Naive thymus-derived CD4-positive, alpha-beta T cell (primary cell): Measurements from ENCODE around the gene ACOT8. TPM values are rescaled to one million over a fixed set of nuclear protein-coding genes. Genes with fewer than 3 reads are reported as not detected.
"Not testable (repeated sequence)": the region's sequence is repeated elsewhere in the genome, so short reads cannot be mapped to it uniquely, and the experiment has no call there.

ENCODE experiments used
- ATAC-seq: fragments of 150-1000 bp; cut with Tn5 transposase; 2 replicates; pipeline ENCODE4 v1.10.0; 2021; ENCODE audit warnings: mild to moderate bottlenecking, moderate library complexity
- CTCF ChIA-PET: fragments of 350-600 bp; sonication (Branson Sonifier 250); formaldehyde crosslinking; loops from one replicate; lab custom pipeline; 2021; ENCODE audit warnings: antibody characterized with exemption; lab: Charles Lee
- POLR2A ChIA-PET: fragments of 350-600 bp; sonication (Branson Sonifier 250); formaldehyde crosslinking; loops from one replicate; lab custom pipeline; 2021; ENCODE audit warnings: antibody characterized with exemption, inconsistent platforms; lab: Charles Lee
- DNase-seq, 9 donors: peaks; one replicate each; pipeline versions ENCODE4 v3.0.0 to v3.0.0-alpha.2; 2020 to 2022; ENCODE audit warnings: mixed read lengths in 1 of 9
- H3K27ac ChIP-seq: one replicate; pipeline ENCODE4 v1.7.0; 2013; ENCODE audit warnings: mild to moderate bottlenecking, low read depth, low read length, moderate library complexity
- H3K27me3 ChIP-seq, 2 donors: one replicate each; pipeline ENCODE4 v1.7.0; 2013; ENCODE audit warnings: low read length in 2 of 2, mild to moderate bottlenecking in 2 of 2, moderate library complexity in 2 of 2; ENCODE audit not compliant: control insufficient read depth in 2 of 2, insufficient read depth in 2 of 2
- H3K36me3 ChIP-seq, 3 experiments: 1 replicate in 2 of 3; 2 replicates in 1 of 3; pipeline ENCODE4 v1.7.0; 2013; ENCODE audit warnings: low read length in 3 of 3, mild to moderate bottlenecking in 3 of 3, moderate library complexity in 1 of 3; ENCODE audit not compliant: insufficient read depth in 3 of 3, control insufficient read depth in 2 of 3
- H3K4me1 ChIP-seq, 2 donors: one replicate each; pipeline ENCODE4 v1.7.0; 2013; ENCODE audit warnings: low read length in 2 of 2, mild to moderate bottlenecking in 2 of 2, moderate library complexity in 1 of 2; ENCODE audit not compliant: control insufficient read depth in 2 of 2, insufficient read depth in 2 of 2
- H3K4me3 ChIP-seq: 2 replicates; pipeline ENCODE4 v1.7.0; 2013; ENCODE audit warnings: mild to moderate bottlenecking, low read length
- H3K9me3 ChIP-seq, 3 experiments: 1 replicate in 2 of 3; 2 replicates in 1 of 3; pipeline ENCODE4 v1.7.0; 2013; ENCODE audit warnings: low read length in 3 of 3; ENCODE audit not compliant: control insufficient read depth in 2 of 3
- H3K27ac Mint-ChIP-seq, 9 donors: one replicate each; pipeline ENCODE4 v1.8.0; 2020 to 2022; ENCODE audit warnings: mixed read lengths in 9 of 9, mild to moderate bottlenecking in 8 of 9, moderate library complexity in 5 of 9, inconsistent platforms in 2 of 9
- H3K27me3 Mint-ChIP-seq, 5 donors: one replicate each; pipeline ENCODE4 v1.8.0; 2021 to 2022; ENCODE audit warnings: mixed read lengths in 5 of 5, mild to moderate bottlenecking in 1 of 5
- H3K36me3 Mint-ChIP-seq, 5 donors: one replicate each; pipeline ENCODE4 v1.8.0; 2020 to 2022; ENCODE audit warnings: mixed read lengths in 5 of 5, mild to moderate bottlenecking in 3 of 5, inconsistent platforms in 1 of 5
- H3K4me1 Mint-ChIP-seq, 7 donors: one replicate each; pipeline ENCODE4 v1.8.0; 2020 to 2022; ENCODE audit warnings: mixed read lengths in 7 of 7, mild to moderate bottlenecking in 3 of 7, inconsistent platforms in 1 of 7
- H3K4me3 Mint-ChIP-seq, 10 donors: one replicate each; pipeline ENCODE4 v1.8.0; 2020 to 2022; ENCODE audit warnings: mild to moderate bottlenecking in 10 of 10, mixed read lengths in 10 of 10, moderate library complexity in 6 of 10, inconsistent platforms in 2 of 10
- H3K9me3 Mint-ChIP-seq, 11 donors: one replicate each; pipeline ENCODE4 v1.8.0; 2020 to 2022; ENCODE audit warnings: mixed read lengths in 11 of 11, mild to moderate bottlenecking in 4 of 11, inconsistent platforms in 1 of 11, moderate library complexity in 1 of 11
- intact Hi-C, 2 donors: fragments of 100-400 bp; cut with micrococcal nuclease; formaldehyde crosslinking; loops; one replicate each; pipeline ENCODE4 v1.15.1; 2023
- polyA plus RNA-seq, 2 donors: library from polyadenylated mRNA; unstranded; fragments of 300-500 nt; fragmentation: Illumina TruSeq; gene quantifications; one replicate each; pipeline ENCODE4 v1.2.3, GENCODE V29; 2021
- total RNA-seq, 6 experiments: library from RNA in 5 of 6; stranded (reverse) in 5 of 6; gene quantifications; 1 replicate in 5 of 6; 2 replicates in 1 of 6; pipeline ENCODE4 v1.2.3 and lab custom pipeline; 2021 to 2026

ACOT8 gene
- total and polyA plus RNA-seq, 7 experiments from 2014 or later = 20.5 to 38.7 (median 33.8) TPM

GRCh38 chr20:45882469-45883099 lies 25.4 kb upstream of the ACOT8 start:
- CTCF ChIA-PET = no interaction called here
- no peaks in the 10 kb centered on the region for H3K27me3 Mint-ChIP-seq
- POLR2A ChIA-PET = interaction anchor here (0.5 to 6.0 kb wide), 8 partner anchors 9 to 480 kb away, joined by 3 to 64 read pairs (median 9); partner anchors contain the start of genes ACOT8, CTSA, NEURL2 and PCIF1
- Histone ChIP-seq H3K9me3 (no peaks in the 10 kb centered on the region), H3K27ac (no peak overlapping the region), H3K4me1 (peaks cover 9 to 18% of the 10 kb centered on the region in 2 donors), H3K4me3 (no peak overlapping the region), H3K36me3 (peaks cover 0 to 45% (median 19%) of the 10 kb centered on the region in 3 experiments), H3K27me3 (no peaks in the 10 kb centered on the region)
- H3K4me3 Mint-ChIP-seq = peak overlapping the region; percentile 62 to 90 (median 79)
- peaks cover 0 to 1% (median 0%) of the 10 kb centered on the region in 11 donors for H3K9me3 Mint-ChIP-seq
- ATAC-seq (no peak), DNase-seq (no peak)
- peaks cover 0 to 20% (median 10%) of the 10 kb centered on the region in 5 donors for H3K36me3 Mint-ChIP-seq
- peaks cover 26 to 43% (median 38%) of the 10 kb centered on the region in 7 donors for H3K4me1 Mint-ChIP-seq
- intact Hi-C loops = no loop called here
- H3K27ac Mint-ChIP-seq = peak overlapping the region in 8 of 9 donors; percentile 9 to 87 (median 69)

GRCh38 chr20:45880988-45881788 lies 24.0 kb upstream of the ACOT8 start, which contains the start of gene ZSWIM1:
ZSWIM1 (plus strand) TSS chr20:45881227; CDS start chr20:45882593, 1,366 bp downstream.
- peaks cover 9 to 18% of the 10 kb centered on the region in 2 donors for H3K4me1 ChIP-seq
- H3K36me3 ChIP-seq = peaks cover 0 to 47% (median 19%) of the 10 kb centered on the region in 3 experiments
- ATAC-seq (peak; percentile 99), DNase-seq (peak; percentile 88 to 99 (median 98))
- H3K27me3 Mint-ChIP-seq = no peaks in the 10 kb centered on the region
- H3K4me3 ChIP-seq = peak within 1 kb of the TSS; percentile 75
- H3K9me3 ChIP-seq = no peaks in the 10 kb centered on the region
- ChIA-PET CTCF (interaction anchor here (1.2 to 2.3 kb wide), 3 partner anchors 9 to 88 kb away, joined by 3 to 9 read pairs (median 6); partner anchors contain the start of genes NEURL2 and PCIF1), POLR2A (interaction anchor here (0.6 to 6.0 kb wide), 14 partner anchors 10 to 904 kb away, joined by 3 to 64 read pairs (median 4); partner anchors contain the start of genes ACOT8, CTSA, NEURL2 and PCIF1)
- peaks cover 0 to 24% (median 14%) of the 10 kb centered on the region in 5 donors for H3K36me3 Mint-ChIP-seq
- peak within 1 kb of the TSS; percentile 95 for H3K27ac ChIP-seq
- no peaks in the 10 kb centered on the region for H3K27me3 ChIP-seq
- H3K27ac Mint-ChIP-seq = peak within 1 kb of the TSS; percentile 91 to 95 (median 93)
- H3K4me3 Mint-ChIP-seq = peak within 1 kb of the TSS; percentile 83 to 95 (median 92)
- intact Hi-C loops = loop anchor here (1.0 kb wide), 7 partner anchors 10 to 208 kb away; partner anchors contain the start of genes ACOT8 (in 2 of the 2), CTSA (in 2 of the 2), NEURL2 (in 2 of the 2) and UBE2C (in 2 of the 2)
- peaks cover 26 to 43% (median 38%) of the 10 kb centered on the region in 7 donors for H3K4me1 Mint-ChIP-seq
- peaks cover 0 to 1% (median 0%) of the 10 kb centered on the region in 11 donors for H3K9me3 Mint-ChIP-seq

DNA sequence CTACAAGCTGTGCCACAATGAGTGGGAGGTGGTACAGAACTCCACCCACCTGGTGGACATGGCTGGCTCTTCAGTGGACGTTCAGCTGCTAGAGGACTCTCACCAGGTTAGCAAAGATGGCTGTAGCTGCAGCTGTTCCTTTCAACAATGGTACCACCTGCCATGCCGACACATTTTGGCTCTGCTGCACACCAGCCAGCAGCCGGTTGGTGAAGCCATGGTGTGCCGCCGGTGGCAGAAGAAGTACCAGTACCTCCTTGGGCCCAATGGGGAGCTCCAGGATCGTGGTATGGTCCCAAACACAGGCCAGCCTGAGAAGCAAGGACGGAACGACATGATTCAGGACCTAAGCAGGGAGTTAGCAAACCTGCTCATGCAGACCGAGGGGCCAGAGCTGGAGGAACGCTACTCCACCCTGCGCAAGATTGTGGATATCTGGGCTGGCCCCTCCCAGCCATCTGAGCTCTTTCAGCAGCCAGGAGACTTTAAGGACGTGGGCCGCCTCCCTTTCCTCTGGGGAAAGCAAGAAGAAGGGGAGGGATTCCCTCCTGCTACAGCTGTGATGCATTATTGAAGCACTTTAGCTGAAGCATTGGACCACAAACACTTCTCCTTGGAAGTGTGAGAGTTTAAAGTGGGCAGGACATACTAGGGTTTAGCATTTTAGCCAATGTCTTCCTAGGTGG lies 21.0 kb upstream of the ACOT8 start:
- Histone ChIP-seq H3K27me3 (no peaks in the 10 kb centered on the region), H3K4me1 (peaks cover 8 to 9% of the 10 kb centered on the region in 2 donors), H3K4me3 (no peak overlapping the region), H3K36me3 (peaks cover 0 to 29% (median 15%) of the 10 kb centered on the region in 3 experiments), H3K9me3 (no peaks in the 10 kb centered on the region), H3K27ac (no peak overlapping the region)
- ATAC-seq (no peak), DNase-seq (no peak)
- H3K4me1 Mint-ChIP-seq = peaks cover 15 to 30% (median 24%) of the 10 kb centered on the region in 7 donors
- peaks cover 0 to 19% (median 11%) of the 10 kb centered on the region in 5 donors for H3K36me3 Mint-ChIP-seq
- ChIA-PET POLR2A (interaction anchor here (1.3 kb wide), 1 partner anchor 57 kb away, joined by 3 read pairs; no protein-coding TSS in a partner anchor), CTCF (no interaction called here)
- H3K9me3 Mint-ChIP-seq = no peaks in the 10 kb centered on the region
- no peaks in the 10 kb centered on the region for H3K27me3 Mint-ChIP-seq
- no peak overlapping the region for H3K27ac Mint-ChIP-seq
- no peak overlapping the region for H3K4me3 Mint-ChIP-seq
- intact Hi-C loops = no loop called here

DNA sequence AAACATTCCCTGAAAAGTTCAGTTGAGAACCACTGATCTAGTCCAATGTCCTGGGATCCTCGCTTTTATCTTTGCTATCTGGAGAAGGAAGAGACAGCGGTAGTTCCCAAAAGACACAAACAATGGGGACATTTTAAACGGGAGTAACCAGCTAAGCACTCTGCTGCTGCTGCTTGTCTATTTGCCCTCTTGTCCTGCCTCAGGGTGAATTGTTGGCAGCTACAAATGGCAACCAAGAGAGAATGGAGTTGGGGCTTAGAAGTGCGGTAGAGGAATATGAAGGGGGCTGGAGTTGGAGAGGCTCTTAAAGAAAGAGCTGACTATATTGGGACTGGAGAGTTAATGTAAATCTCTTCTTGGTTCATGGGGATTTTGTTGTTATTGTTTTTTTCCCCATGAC lies 17.4 kb upstream of the ACOT8 start:
- Histone ChIP-seq H3K4me3 (no peak overlapping the region), H3K36me3 (peaks cover 0 to 21% (median 7%) of the 10 kb centered on the region in 3 experiments), H3K27ac (no peak overlapping the region), H3K27me3 (no peaks in the 10 kb centered on the region), H3K9me3 (no peaks in the 10 kb centered on the region), H3K4me1 (no peaks in the 10 kb centered on the region)
- Mint-ChIP-seq H3K36me3 (peaks cover 0 to 17% (median 8%) of the 10 kb centered on the region in 5 donors), H3K9me3 (no peaks in the 10 kb centered on the region), H3K27me3 (no peaks in the 10 kb centered on the region), H3K4me3 (no peak overlapping the region), H3K4me1 (peaks cover 0 to 4% (median 0%) of the 10 kb centered on the region in 7 donors), H3K27ac (no peak overlapping the region)
- DNase-seq = no peak
- intact Hi-C loops = no loop called here
- POLR2A ChIA-PET = no interaction called here
- no peak for ATAC-seq
- CTCF ChIA-PET = no interaction called here

DNA sequence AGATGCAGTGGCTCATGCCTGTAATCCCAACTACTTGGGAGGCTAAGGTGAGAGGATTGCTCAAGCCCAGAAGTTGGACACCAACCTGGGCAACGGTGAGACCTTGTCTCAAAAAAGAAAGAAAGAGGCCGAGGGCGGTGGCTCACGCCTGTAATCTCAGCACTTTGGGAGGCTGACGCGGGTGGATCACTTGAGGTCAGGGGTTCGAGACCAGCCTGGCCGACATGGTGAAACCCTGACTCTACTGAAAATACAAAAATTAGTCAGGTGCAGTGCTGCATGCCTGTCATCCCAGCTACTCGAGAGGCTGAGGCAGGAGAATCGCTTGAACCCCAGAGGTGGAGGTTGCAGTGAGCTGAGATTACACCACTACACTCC lies 16.9 kb upstream of the ACOT8 start:
- H3K27me3 ChIP-seq, ATAC-seq, H3K27ac ChIP-seq, POLR2A ChIA-PET, H3K9me3 ChIP-seq, H3K4me1 Mint-ChIP-seq, DNase-seq, intact Hi-C loops, H3K27me3 Mint-ChIP-seq, H3K27ac Mint-ChIP-seq, H3K4me3 ChIP-seq, CTCF ChIA-PET, H3K9me3 Mint-ChIP-seq, H3K4me3 Mint-ChIP-seq, H3K4me1 ChIP-seq: not testable (repeated sequence)
- H3K36me3 ChIP-seq = peaks cover 0 to 21% (median 7%) of the 10 kb centered on the region in 3 experiments
- peaks cover 0 to 17% (median 8%) of the 10 kb centered on the region in 5 donors for H3K36me3 Mint-ChIP-seq
